ENCODE measurements around the gene CAD.

The CAD gene

DNA sequence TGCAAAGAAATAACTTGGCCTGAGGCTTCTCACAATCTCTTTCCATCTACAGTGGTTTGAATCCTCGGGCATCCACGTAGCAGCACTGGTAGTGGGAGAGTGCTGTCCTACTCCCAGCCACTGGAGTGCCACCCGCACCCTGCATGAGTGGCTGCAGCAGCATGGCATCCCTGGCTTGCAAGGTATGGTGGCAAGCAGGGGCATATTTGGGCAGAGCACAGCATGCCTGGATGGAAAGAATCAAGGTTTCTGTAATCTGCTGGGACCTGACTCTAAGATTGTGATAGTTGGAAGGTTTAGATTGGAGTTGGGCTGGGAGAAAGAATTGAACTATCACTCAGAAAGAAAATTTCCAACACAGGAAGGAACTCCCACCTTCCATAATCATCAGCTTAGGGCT lies 4.0 kb downstream of the CAD start:
- Histone ChIP-seq H3K27me3 (ENCODE audit: control insufficient read depth, low read length) (no peaks in the 10 kb centered on the region), H3K4me1 (ENCODE audit: control insufficient read depth, low read length) (peaks cover 42% of the 10 kb centered on the region), H3K4me3 (ENCODE audit: low read length) (no peak overlapping the region), H3K9me2 (replicated peaks; ENCODE audit: control insufficient read depth, low read length) (no peaks in the 10 kb centered on the region), H3K4me2 (ENCODE audit: low read length) (no peak overlapping the region), H3K79me2 (ENCODE audit: control insufficient read depth, low read length) (peaks cover 30% of the 10 kb centered on the region), H3K36me3 (ENCODE audit: control insufficient read depth, low read length) (peaks cover 86% of the 10 kb centered on the region), H3K27ac (ENCODE audit: low read depth, low read length) (no peak overlapping the region), H3K9me3 (ENCODE audit: control insufficient read depth, insufficient read depth, low read length) (no peaks in the 10 kb centered on the region), H4K20me1 (ENCODE audit: control insufficient read depth, insufficient read depth, low read depth, low read length) (no peaks in the 10 kb centered on the region), H3F3A (ENCODE audit: control insufficient read depth, insufficient read depth) (peaks cover 12% of the 10 kb centered on the region)
- no peak for TF ChIP-seq EZH2phosphoT487 (IDR thresholded peaks at IDR 0.05; ENCODE audit: borderline replicate concordance, low read length)
- TF ChIP-seq, protein P1, sequence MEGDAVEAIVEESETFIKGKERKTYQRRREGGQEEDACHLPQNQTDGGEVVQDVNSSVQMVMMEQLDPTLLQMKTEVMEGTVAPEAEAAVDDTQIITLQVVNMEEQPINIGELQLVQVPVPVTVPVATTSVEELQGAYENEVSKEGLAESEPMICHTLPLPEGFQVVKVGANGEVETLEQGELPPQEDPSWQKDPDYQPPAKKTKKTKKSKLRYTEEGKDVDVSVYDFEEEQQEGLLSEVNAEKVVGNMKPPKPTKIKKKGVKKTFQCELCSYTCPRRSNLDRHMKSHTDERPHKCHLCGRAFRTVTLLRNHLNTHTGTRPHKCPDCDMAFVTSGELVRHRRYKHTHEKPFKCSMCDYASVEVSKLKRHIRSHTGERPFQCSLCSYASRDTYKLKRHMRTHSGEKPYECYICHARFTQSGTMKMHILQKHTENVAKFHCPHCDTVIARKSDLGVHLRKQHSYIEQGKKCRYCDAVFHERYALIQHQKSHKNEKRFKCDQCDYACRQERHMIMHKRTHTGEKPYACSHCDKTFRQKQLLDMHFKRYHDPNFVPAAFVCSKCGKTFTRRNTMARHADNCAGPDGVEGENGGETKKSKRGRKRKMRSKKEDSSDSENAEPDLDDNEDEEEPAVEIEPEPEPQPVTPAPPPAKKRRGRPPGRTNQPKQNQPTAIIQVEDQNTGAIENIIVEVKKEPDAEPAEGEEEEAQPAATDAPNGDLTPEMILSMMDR (IDR thresholded peaks at IDR 0.05; ENCODE audit: low read depth, low read length, poor library complexity, severe bottlenecking): no peak

DNA sequence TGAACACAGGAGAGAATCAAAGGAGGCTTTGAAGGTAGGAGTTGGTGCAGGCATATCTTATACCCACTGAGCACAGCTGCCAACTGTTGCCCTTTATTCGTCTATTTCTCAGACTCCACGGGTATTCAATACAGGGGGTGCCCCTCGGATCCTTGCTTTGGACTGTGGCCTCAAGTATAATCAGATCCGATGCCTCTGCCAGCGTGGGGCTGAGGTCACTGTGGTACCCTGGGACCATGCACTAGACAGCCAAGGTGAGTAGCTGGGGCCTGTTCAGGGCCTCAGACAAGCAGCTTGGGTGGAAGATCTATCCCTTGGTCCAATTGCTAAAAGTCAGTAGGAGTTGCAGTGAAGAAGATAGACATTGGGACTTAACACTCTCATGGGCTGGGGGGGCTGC lies 5.2 kb downstream of the CAD start:
- Histone ChIP-seq H3K36me3 (ENCODE audit: control insufficient read depth, low read length) (peaks cover 88% of the 10 kb centered on the region), H3K27ac (ENCODE audit: low read depth, low read length) (no peak overlapping the region), H4K20me1 (ENCODE audit: control insufficient read depth, insufficient read depth, low read depth, low read length) (no peaks in the 10 kb centered on the region), H3K9me2 (replicated peaks; ENCODE audit: control insufficient read depth, low read length) (no peaks in the 10 kb centered on the region), H3K9me3 (ENCODE audit: control insufficient read depth, insufficient read depth, low read length) (no peaks in the 10 kb centered on the region), H3K4me3 (ENCODE audit: low read length) (no peak overlapping the region), H3K4me1 (ENCODE audit: control insufficient read depth, low read length) (peaks cover 30% of the 10 kb centered on the region), H3K4me2 (ENCODE audit: low read length) (no peak overlapping the region), H3F3A (ENCODE audit: control insufficient read depth, insufficient read depth) (peaks cover 9% of the 10 kb centered on the region), H3K27me3 (ENCODE audit: control insufficient read depth, low read length) (no peaks in the 10 kb centered on the region), H3K79me2 (ENCODE audit: control insufficient read depth, low read length) (peaks cover 29% of the 10 kb centered on the region)
- TF ChIP-seq, protein P1 (IDR thresholded peaks at IDR 0.05; ENCODE audit: low read depth, low read length, poor library complexity, severe bottlenecking): no peak
- TF ChIP-seq EZH2phosphoT487 (IDR thresholded peaks at IDR 0.05; ENCODE audit: borderline replicate concordance, low read length): no peak

DNA sequence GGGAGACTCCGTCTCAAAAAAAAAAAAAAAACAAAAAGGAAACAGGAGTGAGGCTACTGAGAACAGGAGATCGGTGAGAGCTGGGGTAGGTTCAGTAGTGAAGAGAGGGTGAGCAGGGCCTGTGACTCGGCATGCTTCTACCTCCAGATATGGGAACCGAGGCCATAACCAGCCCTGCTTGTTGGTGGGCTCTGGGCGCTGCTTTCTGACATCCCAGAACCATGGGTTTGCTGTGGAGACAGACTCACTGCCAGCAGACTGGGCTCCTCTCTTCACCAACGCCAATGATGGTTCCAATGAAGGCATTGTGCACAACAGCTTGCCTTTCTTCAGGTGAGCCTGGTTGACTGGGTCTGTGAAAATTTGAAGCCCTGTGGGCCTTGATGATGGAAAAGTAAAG lies 6.2 kb downstream of the CAD start:
- Histone ChIP-seq H3F3A (ENCODE audit: control insufficient read depth, insufficient read depth) (peaks cover 2% of the 10 kb centered on the region), H3K9me2 (replicated peaks; ENCODE audit: control insufficient read depth, low read length) (no peaks in the 10 kb centered on the region), H4K20me1 (ENCODE audit: control insufficient read depth, insufficient read depth, low read depth, low read length) (no peaks in the 10 kb centered on the region), H3K9me3 (ENCODE audit: control insufficient read depth, insufficient read depth, low read length) (no peaks in the 10 kb centered on the region), H3K4me3 (ENCODE audit: low read length) (no peak overlapping the region), H3K27ac (ENCODE audit: low read depth, low read length) (no peak overlapping the region), H3K36me3 (ENCODE audit: control insufficient read depth, low read length) (peaks cover 88% of the 10 kb centered on the region), H3K27me3 (ENCODE audit: control insufficient read depth, low read length) (no peaks in the 10 kb centered on the region), H3K4me2 (ENCODE audit: low read length) (no peak overlapping the region), H3K4me1 (ENCODE audit: control insufficient read depth, low read length) (peaks cover 20% of the 10 kb centered on the region), H3K79me2 (ENCODE audit: control insufficient read depth, low read length) (peaks cover 18% of the 10 kb centered on the region)
- no peak for TF ChIP-seq EZH2phosphoT487 (IDR thresholded peaks at IDR 0.05; ENCODE audit: borderline replicate concordance, low read length)
- TF ChIP-seq, protein P1 (IDR thresholded peaks at IDR 0.05; ENCODE audit: low read depth, low read length, poor library complexity, severe bottlenecking): no peak
